Activated T-cell treated with anti-CD3 and anti-CD28 coated beads, Interleukin-2, amount 50 U/mL, for 1 hour (primary cell): ENCODE measurements around the gene NUDT7.

Experiments used
- DNase-seq: peaks from one replicate; pipeline ENCODE4 v3.0.0-alpha.2; 2020

Gene NUDT7

DNA sequence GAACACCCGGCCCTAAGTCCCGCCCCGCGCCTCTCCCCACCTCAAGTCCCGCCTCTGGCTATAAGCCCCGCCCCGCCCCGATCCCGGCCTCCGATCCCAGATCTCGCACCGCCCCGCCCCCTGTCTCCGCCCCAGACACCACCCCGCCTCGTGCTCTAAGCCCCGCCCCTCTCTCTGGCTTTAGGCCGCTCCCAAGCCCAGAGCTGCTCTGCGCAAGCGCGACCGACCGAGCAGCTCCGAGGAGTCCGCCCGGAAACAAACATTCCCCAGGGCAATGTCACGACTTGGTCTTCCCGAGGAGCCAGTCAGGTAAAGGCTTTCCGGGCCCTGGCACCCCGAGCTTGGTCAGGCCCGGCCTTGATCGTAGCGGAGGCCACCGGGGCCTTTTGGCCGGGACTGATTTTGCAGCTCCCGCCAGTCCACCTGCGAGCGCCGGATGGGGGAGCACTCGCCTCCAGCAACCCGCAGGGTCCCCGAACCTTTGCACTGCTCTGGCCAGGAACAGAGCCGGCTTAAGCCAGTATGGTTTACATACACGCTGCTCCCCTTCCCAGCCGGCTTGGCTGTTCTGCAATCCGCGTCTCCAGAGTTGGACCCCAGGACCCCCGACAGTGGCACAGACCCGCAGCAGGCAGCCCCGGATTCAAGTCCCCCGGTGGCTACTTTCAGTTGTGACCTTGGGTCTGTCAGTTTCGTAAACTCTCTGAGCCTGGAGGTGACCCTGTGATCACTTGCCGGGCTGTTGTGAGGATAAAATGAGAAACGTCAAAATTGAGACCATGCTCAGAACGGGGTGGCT, at the start of gene NUDT7:
Gene NUDT7, plus strand, starts transcription at position 206 of the 799 bp plus-strand sequence. Its CDS starts 69 bp downstream, at position 275.
- DNase-seq: peak; percentile 92

DNA sequence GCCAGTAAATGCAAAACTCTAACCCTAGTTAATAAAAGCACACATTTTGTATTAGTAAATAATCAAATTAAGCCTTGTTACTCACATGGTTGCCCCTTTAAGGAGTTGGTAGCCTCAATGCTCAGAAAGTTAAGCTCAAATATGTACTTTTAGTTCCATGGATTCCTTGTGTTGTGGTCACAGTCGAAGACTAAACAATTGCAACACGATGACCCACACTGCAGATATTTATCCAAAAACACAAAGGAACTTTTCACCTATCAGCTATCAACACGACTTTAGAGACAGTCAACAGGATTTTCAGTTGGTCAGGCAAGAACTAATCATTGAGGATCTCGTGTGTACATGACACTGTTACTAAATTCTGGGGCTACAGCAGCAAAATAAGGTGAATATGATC, 47.4 kb upstream of the NUDT7 start:
- no peak for DNase-seq

DNA sequence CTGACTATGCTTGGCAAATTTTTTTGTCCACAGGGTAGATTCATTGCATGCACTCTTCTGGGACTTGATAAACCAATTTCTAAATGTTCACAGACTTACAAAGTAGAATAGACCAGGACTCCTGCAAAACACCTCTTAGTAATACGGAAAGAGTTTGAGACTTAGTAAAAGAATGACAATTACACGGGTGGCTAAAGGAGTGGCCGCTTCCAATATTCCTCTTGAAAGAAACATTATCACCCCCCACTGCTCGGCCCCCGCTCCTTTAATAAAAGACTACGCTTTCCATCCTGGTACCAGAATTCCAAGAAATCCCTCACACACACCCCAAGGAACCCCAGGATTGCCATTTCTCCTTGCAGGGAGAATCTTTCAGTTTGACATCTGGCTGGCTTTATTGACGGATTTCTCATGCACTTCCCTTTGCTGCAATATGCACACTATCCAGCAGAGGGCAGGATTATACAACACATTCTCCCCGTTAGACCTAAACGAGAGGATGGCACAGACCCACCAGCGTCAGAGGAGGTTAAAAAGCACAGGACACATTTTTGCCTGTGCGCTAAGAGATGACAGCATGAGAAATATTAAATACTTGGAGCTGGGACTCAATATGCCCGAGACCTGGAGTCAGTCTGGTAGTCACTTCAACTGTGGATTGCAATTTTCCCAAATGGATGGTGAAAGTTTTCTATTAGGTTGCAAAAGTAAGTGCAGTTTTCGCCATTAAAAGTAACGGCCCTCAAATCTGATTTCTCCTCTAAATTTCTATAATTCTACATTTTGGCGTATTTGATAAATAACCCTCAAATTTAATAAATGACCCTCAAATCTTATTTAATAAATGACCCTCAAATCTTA, 46.6 kb upstream of the NUDT7 start:
- peak; percentile 32 for DNase-seq

GRCh38 chr16:77677129-77677528, 45.2 kb upstream of the NUDT7 start:
- DNase-seq: no peak

- no peak for DNase-seq
Measured at GRCh38 chr16:77679391-77679790, 42.9 kb upstream of the NUDT7 start.

DNA sequence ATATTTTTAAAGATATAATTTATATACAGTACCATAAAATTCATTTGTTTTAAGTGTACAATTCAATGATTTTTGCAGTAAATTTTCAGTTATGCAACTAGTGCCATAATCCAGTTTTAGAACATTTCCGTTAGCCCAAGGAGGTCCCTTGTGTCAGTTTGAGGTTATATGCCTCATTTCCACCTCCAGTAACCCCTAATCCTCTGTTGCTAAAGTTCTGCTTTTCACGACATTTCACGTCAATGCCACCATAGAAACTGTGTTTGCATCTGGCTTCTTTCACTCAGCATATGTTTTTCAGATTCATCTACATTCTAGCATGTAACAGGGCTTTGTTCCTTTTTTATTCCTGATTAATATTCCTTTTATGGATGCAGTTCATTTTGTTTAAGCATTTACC, 42.4 kb upstream of the NUDT7 start:
- DNase-seq: no peak

DNA sequence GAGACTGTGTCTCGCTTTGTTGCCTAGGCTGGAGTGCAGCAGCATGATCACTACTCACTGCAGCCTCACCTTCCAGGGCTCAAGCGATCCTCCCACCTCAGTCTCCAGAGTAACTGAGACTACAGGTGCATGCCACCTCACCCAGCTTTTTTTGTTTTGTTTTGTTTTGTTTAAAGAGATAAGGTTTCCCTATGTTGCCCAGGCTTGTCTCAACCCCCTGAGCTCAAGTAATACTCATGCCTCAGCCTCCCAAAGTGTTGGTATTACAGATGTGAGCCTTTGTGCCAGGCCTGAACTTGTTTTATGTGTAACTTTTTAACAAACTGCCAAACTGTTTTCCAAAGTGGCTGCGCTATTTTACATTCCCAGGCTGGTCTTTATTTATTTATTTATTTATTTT, 41.8 kb upstream of the NUDT7 start:
- no peak for DNase-seq

DNA sequence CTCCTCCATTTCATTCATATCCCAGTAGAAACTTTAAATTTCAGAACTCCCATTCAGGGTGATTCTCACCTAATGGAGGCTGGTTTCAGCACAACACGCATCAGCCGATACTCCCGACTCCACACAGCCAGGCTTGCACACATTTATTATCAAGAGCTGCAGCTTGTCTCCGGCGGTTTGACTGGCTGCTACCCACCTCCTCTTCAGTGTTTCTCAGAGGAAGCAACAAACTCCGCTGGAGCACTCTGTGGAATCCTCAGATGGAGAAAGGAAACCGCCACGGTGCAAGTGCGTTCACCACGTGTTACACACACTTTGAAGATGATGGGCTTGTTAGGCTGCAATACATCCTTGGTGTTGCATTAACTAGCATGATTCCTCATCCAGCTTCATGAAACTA, 39.7 kb upstream of the NUDT7 start:
- DNase-seq: no peak

DNA sequence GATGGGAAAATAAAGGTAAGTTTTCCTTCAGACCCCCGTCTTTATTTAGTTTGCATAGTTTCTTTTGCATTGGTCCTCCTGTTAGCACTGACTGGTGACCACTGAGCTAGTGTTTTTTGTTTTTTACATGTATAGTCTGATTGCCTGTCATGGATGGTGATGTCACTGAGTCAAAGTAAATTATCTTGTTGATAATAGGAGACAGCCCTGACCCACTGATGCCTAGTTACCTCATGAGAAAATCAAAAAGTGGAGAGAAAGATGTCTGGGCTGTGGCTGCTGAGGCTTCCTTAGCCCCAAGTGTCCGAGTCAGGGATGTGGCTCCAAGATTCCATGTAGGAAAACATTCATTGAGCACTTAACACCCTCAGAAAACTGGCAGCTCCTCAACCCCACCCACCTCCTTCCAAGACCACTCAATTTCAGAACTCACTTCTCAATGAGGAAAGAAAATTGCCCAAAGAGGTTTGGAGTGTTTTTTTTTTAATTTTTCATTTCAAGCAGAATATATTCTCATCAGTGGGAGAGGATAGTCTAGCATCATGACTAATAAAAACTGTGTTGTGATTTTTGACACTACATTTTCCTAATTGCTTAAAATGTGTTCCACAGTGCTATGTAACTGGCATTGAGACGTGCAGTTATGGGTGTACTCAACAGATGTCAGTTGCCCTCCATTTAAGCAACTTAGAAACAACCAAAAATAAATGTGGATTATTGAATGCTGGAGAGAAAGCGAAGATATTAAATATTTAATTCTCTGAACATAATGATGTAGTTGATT, 38.7 kb upstream of the NUDT7 start:
- no peak for DNase-seq

GRCh38 chr16:77684181-77684526, 38.2 kb upstream of the NUDT7 start:
- no peak for DNase-seq

DNA sequence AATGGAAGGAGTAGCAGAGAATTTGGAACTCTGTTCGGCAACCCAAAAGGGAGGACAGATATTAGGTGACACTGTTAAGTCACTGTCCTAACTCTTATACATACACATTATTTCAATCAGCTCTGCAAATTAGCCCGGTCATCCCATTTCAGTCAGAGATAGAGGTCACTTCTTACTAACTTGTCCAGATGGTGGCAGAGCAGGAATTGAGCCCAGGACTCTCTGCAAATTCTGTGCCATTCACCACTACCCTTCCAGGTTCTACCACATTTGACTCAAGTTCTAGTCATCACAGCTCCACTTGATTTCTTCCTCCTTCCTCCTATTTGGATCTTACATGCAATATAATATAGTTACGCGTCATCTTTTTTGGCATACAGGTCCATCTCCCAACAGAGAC, 35.9 kb upstream of the NUDT7 start:
- DNase-seq: no peak

DNA sequence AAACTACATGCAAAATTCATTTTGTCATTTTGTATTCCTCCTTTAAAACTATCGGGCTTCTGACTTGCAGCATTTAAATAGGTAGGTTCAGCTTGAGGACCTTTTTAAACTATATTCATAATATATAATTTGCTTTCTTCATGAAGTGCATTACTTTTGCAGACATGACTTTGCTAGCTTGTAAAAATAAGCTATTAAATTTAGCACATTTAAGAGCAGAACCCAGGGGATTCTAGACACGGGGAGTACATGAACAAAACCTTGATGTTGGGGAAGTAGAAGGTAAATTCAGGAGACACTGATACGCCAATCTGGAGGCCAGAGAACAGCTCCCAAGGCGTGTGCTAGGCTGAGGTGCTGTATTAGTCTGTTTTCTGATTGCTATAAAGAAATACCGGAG, 32.3 kb upstream of the NUDT7 start:
- no peak for DNase-seq

GRCh38 chr16:77690416-77690815, 31.9 kb upstream of the NUDT7 start:
- no peak for DNase-seq

DNA sequence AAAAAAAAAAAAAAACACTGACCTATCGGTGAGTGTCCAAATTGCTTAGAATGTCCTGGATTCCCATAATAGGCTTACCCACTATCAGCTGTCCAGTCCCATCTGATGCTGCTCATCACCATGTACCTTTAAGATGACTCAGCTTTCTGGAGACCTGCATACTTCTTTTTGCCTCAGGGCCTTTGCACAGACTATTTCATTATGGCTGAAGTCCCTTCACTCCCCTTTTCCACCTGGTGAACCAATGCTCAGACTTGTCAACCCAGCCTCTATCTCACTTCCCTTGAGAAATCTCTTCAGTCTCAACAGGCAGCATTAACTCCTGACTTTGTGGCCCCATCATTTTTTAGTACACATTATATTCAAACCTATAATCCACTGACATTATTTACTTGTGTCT, 29.7 kb upstream of the NUDT7 start:
- no peak for DNase-seq

DNA sequence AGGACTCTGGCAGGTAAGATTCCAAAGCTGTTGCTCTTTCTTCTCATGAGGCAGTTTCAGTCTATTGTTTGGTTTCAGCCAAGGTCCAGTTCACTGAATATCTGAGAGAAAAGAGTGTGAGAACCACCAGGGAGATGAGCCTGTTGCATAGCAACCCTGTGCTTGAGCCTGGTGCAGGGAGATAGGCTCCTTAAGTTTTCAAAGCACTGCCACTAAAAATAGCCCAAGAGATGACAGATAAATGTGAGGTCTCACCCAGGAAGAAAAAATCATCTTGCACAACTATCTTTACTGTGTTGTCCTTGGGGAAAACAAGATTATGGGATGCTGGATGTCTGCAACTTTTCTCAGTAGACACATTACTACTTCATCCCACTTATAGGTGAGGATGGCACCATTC, 26.2 kb upstream of the NUDT7 start:
- DNase-seq: no peak

- DNase-seq: no peak
Measured at GRCh38 chr16:77700846-77701245, 21.5 kb upstream of the NUDT7 start.

DNA sequence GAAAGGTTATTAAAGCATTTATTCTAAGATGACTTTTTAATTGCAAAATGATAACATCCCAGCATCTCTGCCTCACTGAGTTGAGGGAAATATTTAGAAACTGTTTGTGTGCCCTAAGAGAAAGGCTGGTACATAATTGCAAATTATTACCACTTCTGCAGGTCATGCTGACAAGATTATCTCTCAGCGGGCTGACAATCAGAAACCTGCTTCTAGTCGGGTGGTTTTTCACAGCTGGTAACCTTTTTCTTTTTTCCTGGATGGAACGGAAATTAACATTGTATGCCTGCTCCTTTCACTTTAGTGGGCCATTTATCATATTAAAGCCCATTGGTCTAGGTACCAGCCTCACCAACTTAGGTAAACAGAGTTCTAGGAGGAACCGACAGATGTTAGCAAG, 17.0 kb upstream of the NUDT7 start:
- DNase-seq: no peak

- DNase-seq: no peak
Measured at GRCh38 chr16:77711179-77711578, 11.1 kb upstream of the NUDT7 start.

- DNase-seq: no peak
Measured at GRCh38 chr16:77711775-77712174, 10.5 kb upstream of the NUDT7 start.

- DNase-seq: no peak
Measured at GRCh38 chr16:77715145-77715544, 7.2 kb upstream of the NUDT7 start.

DNA sequence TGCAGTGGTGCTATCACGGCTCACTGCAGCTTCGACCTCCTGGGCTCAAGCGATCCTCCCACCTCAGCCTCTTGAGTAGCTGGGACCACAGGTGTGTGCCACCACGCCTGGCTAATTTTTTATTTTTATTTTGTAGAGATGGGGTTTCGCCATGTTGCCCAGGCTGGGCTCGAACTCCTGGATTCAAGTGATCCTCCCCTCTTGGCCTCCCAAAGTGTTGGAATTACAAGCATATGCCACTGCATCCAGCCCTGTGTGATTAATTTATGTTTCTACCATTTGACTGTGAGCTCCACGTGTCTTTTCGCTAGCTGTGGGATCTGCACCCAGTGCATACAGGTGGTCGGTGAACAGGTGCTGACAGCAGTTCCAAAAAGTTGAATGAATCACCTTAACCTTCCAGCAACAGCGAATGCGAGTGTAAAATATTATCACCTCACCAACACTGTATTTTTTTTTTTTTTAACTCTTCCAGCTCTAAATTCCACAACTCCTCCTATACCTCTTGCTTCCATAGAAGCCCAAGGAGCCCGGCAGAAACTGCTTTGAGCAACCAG, 484 bp upstream of the NUDT7 start:
- DNase-seq: no peak

DNA sequence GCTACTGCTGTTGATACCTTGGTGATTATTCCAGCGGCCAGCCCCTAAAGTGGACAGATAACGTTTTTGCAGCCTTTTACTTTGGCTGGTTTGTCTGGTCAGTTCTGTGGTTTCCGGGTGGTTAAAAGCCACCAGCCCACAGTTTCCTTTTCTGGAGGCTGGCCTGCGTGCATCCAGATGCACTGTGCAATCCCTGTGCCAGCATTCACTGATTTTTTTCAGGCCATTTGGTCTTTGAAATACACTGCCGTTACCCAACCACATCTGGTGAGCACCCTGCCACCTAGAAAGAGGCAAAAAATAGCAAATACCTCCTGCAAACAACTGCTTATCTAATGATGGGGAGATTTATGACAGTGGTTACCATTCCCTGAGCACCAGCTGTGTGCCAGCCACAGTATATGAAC, 797 bp downstream of the NUDT7 start:
- no peak for DNase-seq

DNA sequence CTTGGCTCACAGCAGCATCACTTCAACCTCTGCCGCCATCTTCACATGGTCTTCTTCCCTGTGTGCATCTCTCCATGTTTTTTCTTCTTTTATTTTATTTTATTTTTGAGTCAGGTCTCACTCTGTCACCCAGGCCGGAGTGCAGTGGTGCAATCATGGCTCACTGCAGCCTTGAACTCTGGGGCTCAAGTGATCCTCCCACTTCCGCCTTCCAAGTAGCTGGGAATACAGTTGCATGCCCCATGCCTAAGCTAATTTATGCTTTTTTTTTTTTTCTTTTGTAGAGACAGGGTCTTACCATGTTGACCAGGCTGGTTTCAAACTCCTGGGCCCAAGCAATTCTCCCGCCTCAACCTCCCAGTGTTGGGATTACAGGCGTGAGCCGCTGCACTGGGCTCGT, 1.9 kb downstream of the NUDT7 start:
- no peak for DNase-seq
